AG04450 (cell line): Measurements from ENCODE around the gene OAF. TPM values are rescaled to one million over a fixed set of nuclear protein-coding genes. Genes with fewer than 3 reads are reported as not detected.

Experiments used
- CTCF ChIA-PET: fragments of 300-600, 350-600 bp; formaldehyde crosslinking; extraction: SDS; loops from one replicate; lab custom pipeline; 2022; ENCODE audit warnings: antibody characterized with exemption, inconsistent platforms; lab: Charles Lee
- POLR2A ChIA-PET: fragments of 350-600 bp; formaldehyde crosslinking; extraction: SDS; loops from one replicate; lab custom pipeline; 2021; ENCODE audit warnings: antibody characterized with exemption, inconsistent platforms; lab: Yijun Ruan, JAX
- DNase-seq: peaks from one replicate; pipeline ENCODE4 v3.0.0-alpha.2; 2011; ENCODE audit warnings: low read depth, low spot score
- H3K27ac ChIP-seq: one replicate; pipeline ENCODE4 v1.5.1; 2012; ENCODE audit warnings: low read depth, low read length, control low read depth
- H3K27me3 ChIP-seq: one replicate; pipeline ENCODE4 v1.6.0; 2012; ENCODE audit warnings: low read length; ENCODE audit not compliant: control insufficient read depth, insufficient read depth
- H3K4me3 ChIP-seq: 2 replicates; pipeline ENCODE4 v1.5.1; 2011; ENCODE audit warnings: mild to moderate bottlenecking, low read depth, low read length, control low read depth
- H3K9me3 ChIP-seq: 2 replicates; pipeline ENCODE4 v1.5.1; 2012; ENCODE audit warnings: low read length; ENCODE audit not compliant: control insufficient read depth, insufficient read depth
- CTCF ChIP-seq: IDR thresholded peaks from 2 replicates; pipeline ENCODE4 v1.5.1; 2011; ENCODE audit warnings: low read depth, low read length, control low read depth, inconsistent platforms
- polyA plus RNA-seq: library from polyadenylated mRNA; depleted of rRNA; stranded (reverse); fragments of >200 nt; gene quantifications from 2 replicates; pipeline ENCODE4 v1.2.3, GENCODE V29; 2011

The OAF gene
- polyA plus RNA-seq, 1 experiment, result 26.6 TPM

DNA sequence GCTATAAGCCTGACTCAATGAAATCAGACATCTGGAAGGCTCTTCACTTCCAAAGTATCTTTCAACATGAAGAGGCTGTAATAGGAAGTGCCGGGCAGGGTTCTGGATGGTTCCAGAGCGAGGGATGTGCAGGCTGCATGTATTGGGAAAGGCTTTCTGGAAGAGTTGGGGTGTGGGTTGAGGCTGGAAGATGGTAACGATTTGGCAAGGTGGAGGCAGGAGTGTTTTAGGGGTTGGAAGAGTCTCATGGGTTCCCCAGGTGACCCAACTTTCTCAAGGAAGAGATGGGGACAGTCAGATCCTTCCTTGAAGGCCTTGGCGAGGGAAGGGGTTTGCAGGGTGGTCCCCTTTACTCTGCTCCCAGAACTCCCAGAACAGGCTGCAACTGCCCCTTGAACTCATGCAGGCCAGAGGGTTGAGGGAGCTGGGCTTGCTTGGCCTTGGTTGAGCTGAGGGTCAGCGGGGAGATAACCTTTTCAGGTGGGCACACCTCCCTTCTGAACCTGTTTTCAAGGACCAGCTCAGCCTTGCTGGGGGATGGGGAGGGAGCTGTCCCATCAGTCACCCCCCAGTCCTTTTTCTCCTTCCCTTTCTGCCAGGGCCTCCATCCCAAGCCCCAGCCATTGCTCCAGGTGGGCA is 19.7 kb downstream of the OAF start:
- Histone ChIP-seq H3K27me3 (peaks cover 18% of the 10 kb centered on the region), H3K9me3 (no peaks in the 10 kb centered on the region), H3K4me3 (no peak overlapping the region), H3K27ac (no peak overlapping the region)
- CTCF ChIA-PET, result interaction anchor here (1.0 to 9.5 kb wide), 12 partner anchors 9 to 72 kb away, joined by 3 to 148 read pairs (median 8); partner anchors contain the start of gene POU2F3
- no peak for TF ChIP-seq CTCF
- POLR2A ChIA-PET, result no interaction called here
- DNase-seq, result no peak

DNA sequence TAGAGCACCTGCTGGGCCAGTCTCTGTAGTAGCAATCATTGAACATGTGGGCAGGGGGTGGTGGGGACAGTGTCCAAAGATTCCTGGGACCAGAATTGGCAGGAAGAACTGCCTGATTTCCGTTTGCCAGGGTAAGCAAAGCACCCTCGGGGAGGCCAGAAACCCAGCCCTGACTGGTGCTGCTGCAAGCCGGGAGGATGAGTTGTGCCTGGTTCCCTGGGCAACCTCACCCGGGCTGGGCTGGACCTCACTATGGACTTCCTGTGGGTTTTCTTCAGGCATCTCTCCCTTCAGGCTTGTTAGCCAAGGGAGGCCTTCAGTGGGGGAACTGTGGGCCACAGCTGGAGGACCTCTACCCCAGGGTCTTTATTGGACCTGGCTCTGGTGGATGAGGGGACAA is 21.1 kb downstream of the OAF start:
- Histone ChIP-seq H3K9me3 (no peaks in the 10 kb centered on the region), H3K27ac (no peak overlapping the region), H3K4me3 (no peak overlapping the region), H3K27me3 (peaks cover 27% of the 10 kb centered on the region)
- ChIA-PET CTCF (interaction anchor here (1.7 to 9.5 kb wide), 4 partner anchors 16 to 71 kb away, joined by 5 to 148 read pairs (median 15); no protein-coding TSS in a partner anchor), POLR2A (interaction anchor here (0.6 kb wide), 1 partner anchor 632 kb away, joined by 4 read pairs; no protein-coding TSS in a partner anchor)
- no peak for TF ChIP-seq CTCF
- no peak for DNase-seq

- no peak for TF ChIP-seq CTCF
- CTCF ChIA-PET, result interaction anchor here (0.6 to 9.5 kb wide), 7 partner anchors 10 to 126 kb away, joined by 3 to 156 read pairs (median 5); no protein-coding TSS in a partner anchor
- H3K4me3 ChIP-seq, result no peak overlapping the region
- no peak for DNase-seq
- POLR2A ChIA-PET, result interaction anchor here (0.6 kb wide), 2 partner anchors 8 to 28 kb away, joined by 3 to 7 read pairs; no protein-coding TSS in a partner anchor
- H3K27ac ChIP-seq, result no peak overlapping the region
- H3K9me3 ChIP-seq, result no peaks in the 10 kb centered on the region
- H3K27me3 ChIP-seq, result peaks cover 35% of the 10 kb centered on the region
These were observed 22.5 kb downstream of the OAF start for GRCh38 chr11:120233207-120233803.

DNA sequence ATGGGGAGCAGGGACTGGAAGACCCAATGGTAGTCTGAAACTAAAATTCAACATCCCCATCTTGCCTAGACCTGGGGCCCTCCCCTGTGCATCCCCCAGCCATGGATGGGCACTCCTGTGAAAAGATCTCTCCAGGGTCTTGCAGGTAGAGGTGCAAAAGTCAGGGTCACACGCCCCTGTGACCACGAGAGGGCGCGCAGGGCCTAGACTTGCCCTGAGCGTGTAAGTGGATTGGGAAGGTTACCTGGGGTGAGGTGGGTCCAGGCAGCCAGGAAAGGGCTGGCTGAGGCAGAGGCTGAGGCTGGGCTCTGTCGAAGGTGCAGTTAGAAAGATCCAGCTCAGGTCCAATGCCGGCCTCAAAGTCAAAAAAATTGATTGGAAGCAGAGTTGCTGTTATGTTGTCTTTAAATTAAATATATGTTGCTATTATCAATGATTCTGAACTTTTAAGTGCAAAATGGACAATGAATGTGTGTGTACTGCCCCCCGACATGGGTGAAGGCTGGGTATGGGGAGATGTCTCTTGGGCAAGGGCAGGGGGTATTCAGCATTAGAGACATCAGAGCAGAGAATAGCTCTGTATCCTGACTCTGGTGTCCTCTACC is 24.3 kb downstream of the OAF start:
- Histone ChIP-seq H3K9me3 (no peaks in the 10 kb centered on the region; the same call in 1 of the 2 replicates), H3K27ac (no peak overlapping the region), H3K27me3 (peaks cover 47% of the 10 kb centered on the region), H3K4me3 (no peak overlapping the region)
- TF ChIP-seq CTCF, result peak; percentile 83
- CTCF ChIA-PET, result interaction anchor here (0.6 to 9.5 kb wide), 8 partner anchors 13 to 279 kb away, joined by 3 to 156 read pairs (median 9); no protein-coding TSS in a partner anchor
- no peak for DNase-seq
- POLR2A ChIA-PET, result no interaction called here
